NCI-H1436 (cell line): Measurements from ENCODE around the gene ZDHHC11.
"Not testable (repeated sequence)": the region's sequence is repeated elsewhere in the genome, so short reads cannot be mapped to it uniquely, and the experiment has no call there.

Experiments used
- DNase-seq: peaks from one replicate; lab custom pipeline; 2025; lab: John Stamatoyannopoulos, UW

The ZDHHC11 gene

GRCh38 chr5:845031-845675 is 5.6 kb downstream of the ZDHHC11 start:
- not testable (repeated sequence) for DNase-seq

- DNase-seq, result not testable (repeated sequence)
Observed at GRCh38 chr5:844426-844825, 6.4 kb downstream of the ZDHHC11 start.

DNA sequence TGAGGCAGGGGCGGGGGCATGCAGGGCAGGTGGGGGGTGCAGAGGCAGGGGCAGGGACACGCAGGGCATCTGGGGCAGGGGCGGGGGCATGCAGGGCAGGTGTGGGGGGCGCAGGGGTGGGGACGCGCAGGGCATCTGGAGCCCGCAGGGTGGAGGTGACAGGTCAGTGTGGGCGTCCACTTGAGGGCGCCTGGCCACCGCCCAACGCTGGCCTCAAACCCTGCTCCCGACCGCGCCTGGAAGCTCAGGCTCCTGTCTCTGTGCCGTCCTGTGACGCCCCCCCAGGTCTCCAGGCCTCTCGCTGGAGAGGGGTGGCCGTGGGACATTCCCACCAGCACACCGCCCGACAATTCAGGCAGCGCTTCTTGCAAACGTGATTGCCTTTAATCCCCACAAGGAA is 6.9 kb downstream of the ZDHHC11 start:
- DNase-seq, result not testable (repeated sequence)

GRCh38 chr5:843371-843770 is 7.4 kb downstream of the ZDHHC11 start:
- not testable (repeated sequence) for DNase-seq

DNA sequence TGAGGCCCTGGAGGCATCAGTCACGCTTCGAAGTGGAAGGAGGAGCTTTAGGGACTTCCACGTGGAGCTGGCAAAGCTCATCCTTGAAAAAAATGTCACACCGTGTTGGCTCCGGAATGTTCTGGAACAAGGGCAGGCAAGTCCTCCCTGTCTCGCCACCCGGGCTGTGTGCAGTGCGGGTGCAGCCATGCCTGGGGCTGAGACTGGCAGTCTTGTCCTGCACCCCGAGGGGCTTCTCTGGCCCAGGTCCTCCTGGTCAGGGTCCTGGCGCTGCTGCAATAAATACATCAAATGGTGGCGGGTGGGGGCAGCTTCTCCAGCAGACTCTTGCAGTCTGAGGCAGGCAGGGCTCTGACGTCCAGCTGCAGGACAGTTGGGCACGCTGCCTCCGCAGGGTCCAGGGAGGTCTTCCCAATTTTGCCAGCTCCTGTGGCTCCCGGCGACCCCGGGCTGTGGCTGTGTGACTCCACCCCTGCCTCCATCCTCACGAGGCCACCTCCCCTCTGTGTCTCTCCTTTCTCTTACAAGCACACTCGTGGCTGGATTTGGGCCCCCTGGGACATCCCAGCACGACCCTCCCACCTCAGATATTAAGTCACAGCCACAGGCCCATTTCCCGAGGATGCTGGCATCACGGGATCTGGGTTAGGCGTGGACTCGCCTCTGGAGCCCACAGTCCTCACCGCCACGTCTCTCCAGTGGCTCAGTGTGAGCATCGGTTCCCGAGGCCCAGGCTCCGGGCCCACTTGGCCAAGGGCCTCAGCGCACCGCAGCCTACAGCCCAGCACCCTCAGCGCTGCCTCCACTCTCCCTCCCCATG is 8.2 kb downstream of the ZDHHC11 start:
- not testable (repeated sequence) for DNase-seq

DNA sequence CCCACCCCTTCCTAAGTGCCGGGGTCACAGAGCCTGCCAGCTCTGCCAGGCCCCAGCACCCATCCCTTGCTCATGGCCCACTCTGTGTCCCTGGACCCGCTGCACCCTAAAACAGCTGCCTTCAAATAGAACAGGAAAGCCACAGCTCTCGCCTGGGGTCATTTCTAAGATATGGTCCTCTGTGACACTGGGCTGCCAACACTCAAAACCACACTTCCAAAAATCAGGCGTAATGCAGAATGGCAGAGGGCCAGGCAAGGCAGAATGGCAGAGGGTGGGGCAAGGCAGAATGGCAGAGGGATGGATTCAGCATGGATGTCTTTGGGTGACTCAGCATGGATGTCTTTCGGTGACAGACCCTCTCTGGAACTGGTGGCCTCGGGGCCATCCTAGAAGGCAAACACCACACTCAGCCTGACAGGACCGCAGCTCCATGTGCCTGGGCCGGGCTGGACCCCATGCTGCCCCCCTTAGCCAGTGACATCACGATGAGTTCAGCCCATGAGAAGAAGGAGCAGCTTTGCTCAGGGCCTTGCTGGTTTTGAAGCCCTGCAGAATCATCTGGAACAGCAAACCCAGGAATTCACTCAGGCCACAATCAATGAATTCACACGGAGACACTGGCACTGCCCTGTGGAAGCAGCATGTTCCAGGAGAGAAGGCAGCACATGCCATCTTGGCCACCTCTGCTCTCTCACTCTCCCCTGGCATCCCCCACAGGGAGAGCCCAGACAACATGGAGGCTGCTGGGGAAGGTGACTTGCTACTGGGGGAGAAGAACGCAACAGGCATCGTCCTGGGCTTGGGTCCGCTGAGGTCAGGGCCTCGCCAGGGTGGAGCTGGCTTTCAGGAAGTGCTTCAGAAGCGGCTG is 9.0 kb downstream of the ZDHHC11 start:
- not testable (repeated sequence) for DNase-seq

- DNase-seq, result not testable (repeated sequence)
Observed at GRCh38 chr5:840974-841435, 9.8 kb downstream of the ZDHHC11 start.

DNA sequence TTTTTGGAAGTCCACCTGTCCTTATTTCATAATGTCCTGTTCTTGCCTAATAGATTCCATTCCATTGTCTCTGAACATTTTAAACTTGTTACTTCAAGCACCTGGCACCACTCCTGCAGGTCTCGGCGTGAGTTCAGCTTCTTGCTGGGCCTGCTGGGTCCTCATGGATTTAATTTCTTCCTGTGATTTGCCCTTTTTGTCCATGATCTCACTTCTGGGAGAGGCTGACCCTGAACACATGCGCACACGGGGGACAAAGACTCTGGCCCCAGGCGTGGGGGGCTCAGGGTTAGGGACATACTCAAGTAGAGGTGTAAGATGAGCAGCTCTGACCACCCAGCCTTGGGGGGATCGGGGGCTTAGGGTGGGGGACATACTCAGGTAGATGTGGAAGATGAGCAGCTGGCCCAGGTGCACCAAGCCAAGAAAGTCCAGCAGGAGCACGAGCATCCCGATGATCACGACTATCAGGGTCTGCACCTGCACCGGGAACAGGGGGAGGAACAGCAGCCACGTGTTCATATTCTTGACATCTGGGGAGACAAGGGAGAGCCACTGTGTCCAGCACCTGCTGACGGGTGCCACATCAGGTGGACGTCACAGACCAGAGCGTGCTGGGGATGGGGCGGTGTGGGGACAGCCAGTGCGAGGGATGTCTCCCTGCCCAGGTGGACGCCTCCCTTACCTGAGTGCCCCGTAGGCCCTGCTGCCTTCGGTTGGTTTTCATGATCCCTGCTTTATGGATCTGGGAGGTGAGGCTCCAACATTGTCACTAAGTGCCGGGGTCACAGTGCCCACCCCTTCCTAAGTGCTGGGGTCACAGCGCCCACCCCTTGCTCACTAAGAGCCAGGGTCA is 10.4 kb downstream of the ZDHHC11 start:
- DNase-seq, result not testable (repeated sequence)

DNA sequence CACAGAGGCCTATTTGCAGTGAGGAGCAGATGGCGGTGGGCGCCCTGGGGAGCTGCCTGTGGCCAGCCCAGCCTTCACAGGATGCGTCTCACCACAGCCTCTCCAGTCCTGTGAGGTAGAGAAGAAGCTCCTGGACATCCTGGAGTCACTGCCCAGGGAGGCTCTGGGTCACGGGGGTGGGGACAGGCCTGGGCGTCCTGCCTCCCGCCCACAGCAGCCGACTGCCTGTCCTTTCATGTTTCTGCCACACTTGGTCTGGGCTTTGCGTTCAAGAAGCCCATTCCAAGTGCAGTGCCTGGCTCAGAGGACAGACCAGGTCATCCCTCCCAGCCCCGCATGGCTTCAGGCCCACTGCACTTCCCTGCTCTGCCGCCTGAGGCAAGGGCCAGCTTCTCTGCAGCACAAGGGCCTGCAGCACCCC is 12.3 kb downstream of the ZDHHC11 start:
- not testable (repeated sequence) for DNase-seq

- DNase-seq, result not testable (repeated sequence)
Observed at GRCh38 chr5:837621-838121, 13.1 kb downstream of the ZDHHC11 start.

DNA sequence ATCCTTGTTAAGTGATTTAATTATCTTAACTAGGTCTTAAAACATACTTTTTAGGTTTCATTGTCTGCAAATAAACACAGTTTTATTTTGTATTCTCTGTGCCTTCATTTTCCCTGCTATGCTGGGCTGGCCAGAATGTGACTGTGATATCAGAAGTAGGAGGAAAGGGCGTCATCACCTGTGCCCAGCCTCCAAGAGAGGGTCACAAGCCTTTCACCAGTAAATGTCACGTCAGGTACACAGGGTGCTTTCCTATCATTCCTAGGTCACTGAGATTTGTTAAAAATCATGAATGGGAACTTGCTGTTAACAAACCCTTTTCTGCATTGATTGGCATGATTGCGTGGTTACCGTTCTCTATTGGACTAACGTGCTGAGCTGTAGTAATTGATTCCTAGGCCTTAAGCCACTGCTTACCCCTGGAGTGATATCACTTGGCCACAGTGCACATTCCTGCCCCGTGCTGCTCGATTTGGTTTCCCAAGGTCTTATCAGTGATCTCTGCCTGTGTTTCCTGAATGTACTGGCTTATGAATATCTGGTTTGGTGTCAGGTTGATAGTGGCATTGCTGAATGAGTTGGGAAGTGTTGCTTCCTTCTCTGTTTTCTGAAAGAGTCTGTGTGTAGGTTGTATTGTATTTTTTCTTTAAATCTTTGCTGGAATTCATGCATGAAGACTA is 14.7 kb downstream of the ZDHHC11 start:
- DNase-seq, result not testable (repeated sequence)

DNA sequence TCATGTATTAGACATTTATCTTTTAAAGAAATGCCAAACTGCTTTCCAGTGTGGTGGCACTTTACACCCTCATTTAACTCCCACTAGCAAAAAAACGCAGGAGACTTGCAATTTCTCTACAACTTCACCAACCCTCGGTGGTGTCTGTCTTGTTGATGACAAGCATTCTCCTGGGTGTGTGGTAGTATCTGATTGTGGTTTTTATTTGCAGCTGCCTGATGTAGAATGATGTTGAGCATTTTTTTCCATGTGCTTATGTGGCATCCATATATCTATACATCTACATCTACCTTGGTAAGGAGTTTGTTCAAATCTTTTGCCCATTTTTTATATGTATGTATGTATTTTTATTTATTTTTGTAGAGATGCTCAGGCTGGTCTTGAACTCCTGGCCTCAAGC is 16.8 kb downstream of the ZDHHC11 start:
- DNase-seq, result not testable (repeated sequence)

- not testable (repeated sequence) for DNase-seq
Observed at GRCh38 chr5:828194-828593, 22.6 kb downstream of the ZDHHC11 start.

DNA sequence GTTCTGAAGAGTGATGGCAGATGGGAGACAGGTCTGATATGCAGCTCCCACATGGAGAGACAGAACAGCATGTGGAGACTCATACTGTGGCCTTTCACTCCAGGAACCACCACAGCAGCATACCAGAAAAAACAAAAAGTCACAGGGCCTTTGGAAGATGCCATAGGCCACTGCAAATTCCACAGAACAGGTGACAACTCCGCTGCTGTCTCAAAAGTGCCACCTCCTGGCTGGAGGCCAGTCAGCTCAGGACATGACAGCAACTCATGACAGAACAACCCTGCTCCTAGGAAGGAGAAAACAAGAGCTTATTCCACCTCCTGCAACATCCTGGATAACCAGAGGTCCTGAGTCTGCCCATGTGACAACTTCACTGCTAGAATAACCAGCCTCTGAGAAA is 25.2 kb downstream of the ZDHHC11 start:
- DNase-seq, result not testable (repeated sequence)

DNA sequence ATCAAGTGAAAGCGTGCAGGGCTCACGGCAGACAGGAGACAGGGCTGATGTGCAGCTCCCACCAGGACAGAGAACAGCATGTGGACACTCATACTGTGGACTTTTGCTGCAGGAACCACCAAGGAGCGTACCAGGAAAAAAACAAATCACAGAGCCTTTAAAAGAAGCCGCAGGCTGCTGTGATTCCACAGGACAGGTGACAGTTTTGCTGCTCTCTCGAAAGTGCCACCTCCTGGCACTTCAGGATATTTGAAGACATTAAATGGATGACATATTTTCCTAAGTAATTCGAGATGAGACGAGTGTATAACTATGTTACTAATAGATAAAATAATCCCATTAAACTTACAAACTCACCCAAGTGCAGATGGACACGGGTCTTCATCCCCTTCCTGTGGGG is 29.3 kb downstream of the ZDHHC11 start:
- no peak for DNase-seq

DNA sequence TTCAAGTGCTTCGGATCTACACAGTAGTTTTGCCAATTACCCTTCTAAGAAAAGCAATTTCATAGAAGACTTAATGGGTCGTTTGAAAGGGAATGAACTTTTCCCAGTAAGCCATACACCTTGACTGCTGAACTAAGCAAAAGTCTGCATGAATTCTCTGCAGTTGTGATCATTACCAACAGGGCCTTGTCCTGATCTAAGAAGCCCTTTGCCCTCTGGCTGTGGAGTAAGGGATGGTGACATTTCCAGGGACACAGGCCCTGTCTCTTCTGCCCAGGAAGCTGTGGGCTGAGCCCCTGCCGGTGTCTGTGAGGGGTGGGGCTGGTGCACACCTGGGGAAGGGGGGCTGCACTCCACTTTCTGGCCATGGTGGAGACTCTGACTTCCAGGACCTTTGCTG is 30.5 kb downstream of the ZDHHC11 start:
- DNase-seq, result no peak

DNA sequence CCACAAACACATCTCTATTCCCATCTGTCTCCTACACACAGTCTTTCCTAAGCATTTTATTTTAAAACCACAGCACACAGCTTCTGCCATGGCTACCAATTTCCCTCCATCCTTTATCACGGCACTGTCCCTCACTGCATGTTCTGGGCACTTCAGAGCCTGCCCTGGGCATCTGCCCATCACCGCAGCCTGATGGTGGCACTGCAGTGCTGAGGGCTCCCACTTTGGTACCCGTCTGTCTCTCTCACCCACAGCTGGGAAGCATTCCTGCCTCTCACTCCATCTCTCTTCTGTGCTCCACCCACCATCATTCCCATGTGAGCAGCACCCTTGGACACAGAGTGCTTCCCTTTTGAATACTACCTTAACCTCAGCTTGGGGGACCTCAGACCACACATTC is 31.7 kb downstream of the ZDHHC11 start:
- DNase-seq, result no peak

GRCh38 chr5:816176-816575 is 34.6 kb downstream of the ZDHHC11 start:
- no peak for DNase-seq

- no peak for DNase-seq
Observed at GRCh38 chr5:815449-815848, 35.3 kb downstream of the ZDHHC11 start.

- DNase-seq, result not testable (repeated sequence)
Observed at GRCh38 chr5:813575-813974, 37.2 kb downstream of the ZDHHC11 start.
